Stimulated activated effector memory CD8-positive, alpha-beta T cell treated with anti-CD3 and anti-CD28 coated beads, Interleukin-12 subunit alpha, Interleukin-12 subunit beta, amount 100 ng/mL, for 72 hours (primary cell): ENCODE data around the gene SLC19A2.
A peak's percentile ranks its signal among the peaks of the same experiment; 100 is the strongest.

Experiments
- ATAC-seq: fragments of 150-1000 bp; cut with Tn5 transposase; 2 replicates; pipeline ENCODE4 v1.10.0; 2021
- DNase-seq, 2 donors: peaks; one replicate each; pipeline ENCODE4 v3.0.0; 2021 to 2022; ENCODE audit warnings: low spot score in 2 of 2
- H3K27ac Mint-ChIP-seq: one replicate; pipeline ENCODE4 v1.8.0; 2022; ENCODE audit warnings: mild to moderate bottlenecking, mixed read lengths
- H3K36me3 Mint-ChIP-seq: one replicate; pipeline ENCODE4 v1.8.0; 2022; ENCODE audit warnings: mild to moderate bottlenecking, mixed read lengths
- H3K4me1 Mint-ChIP-seq: one replicate; pipeline ENCODE4 v1.8.0; 2022; ENCODE audit warnings: mixed read lengths
- H3K4me3 Mint-ChIP-seq: one replicate; pipeline ENCODE4 v1.8.0; 2022; ENCODE audit warnings: mild to moderate bottlenecking, mixed read lengths
- H3K9me3 Mint-ChIP-seq: one replicate; pipeline ENCODE4 v1.8.0; 2022; ENCODE audit warnings: mixed read lengths

The SLC19A2 gene

DNA sequence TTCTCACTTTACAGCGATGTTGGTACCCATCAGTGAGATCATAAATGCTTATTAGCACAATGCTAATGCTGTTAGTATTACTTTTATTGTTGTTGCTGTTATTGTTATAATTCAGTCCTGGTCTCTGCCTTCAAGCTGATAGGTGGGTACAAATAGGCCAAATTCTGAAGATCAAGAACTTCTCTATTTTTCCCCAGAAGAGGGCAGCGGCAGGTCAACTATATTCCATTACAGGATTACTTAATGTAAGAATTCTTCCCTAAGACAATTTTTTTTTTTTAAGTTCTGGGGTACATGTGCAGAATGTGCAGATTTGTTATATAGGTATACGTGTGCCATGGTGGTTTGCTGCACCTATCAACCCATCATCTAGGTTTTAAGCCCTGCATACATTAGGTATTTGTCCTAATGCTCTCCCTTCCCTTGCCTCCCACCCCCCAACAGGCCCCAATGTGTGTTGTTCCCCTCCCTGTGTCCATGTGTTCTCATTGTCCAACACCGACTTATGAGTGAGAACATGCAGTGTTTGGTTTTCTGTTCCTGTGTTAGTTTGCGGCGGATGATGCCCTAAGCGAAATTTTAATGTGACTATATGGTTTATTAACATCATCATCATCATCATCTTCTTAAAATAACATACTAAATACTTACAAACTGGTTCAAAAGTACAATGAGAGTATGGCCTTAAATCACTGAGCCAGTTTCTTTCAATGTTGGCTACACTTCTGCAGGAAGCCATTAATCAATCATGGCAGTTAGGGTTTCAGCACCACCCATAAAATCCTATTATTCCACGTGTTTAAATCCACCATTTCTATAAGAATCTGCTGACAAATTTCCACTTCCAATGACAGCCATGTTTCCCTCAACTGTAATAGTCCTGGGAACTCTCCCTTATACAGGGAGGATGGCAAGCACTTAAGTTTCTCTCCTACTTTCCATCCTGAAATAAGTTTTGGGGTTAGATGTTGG, 19.2 kb downstream of the SLC19A2 start:
- no peak overlapping the region for H3K27ac Mint-ChIP-seq
- H3K4me3 Mint-ChIP-seq, result no peak overlapping the region
- DNase-seq (no peak), ATAC-seq (no peak)
- no peaks in the 10 kb centered on the region for H3K9me3 Mint-ChIP-seq
- H3K36me3 Mint-ChIP-seq, result peaks cover 26% of the 10 kb centered on the region
- H3K4me1 Mint-ChIP-seq, result peaks cover under 1% of the 10 kb centered on the region

GRCh38 chr1:169465281-169465680, 20.5 kb downstream of the SLC19A2 start:
- peaks cover 11% of the 10 kb centered on the region for H3K4me1 Mint-ChIP-seq
- peaks cover 26% of the 10 kb centered on the region for H3K36me3 Mint-ChIP-seq
- ATAC-seq (no peak), DNase-seq (no peak)
- no peak overlapping the region for H3K27ac Mint-ChIP-seq
- H3K9me3 Mint-ChIP-seq, result no peaks in the 10 kb centered on the region
- no peak overlapping the region for H3K4me3 Mint-ChIP-seq

GRCh38 chr1:169462385-169462784, 23.4 kb downstream of the SLC19A2 start:
- Mint-ChIP-seq H3K27ac (no peak overlapping the region), H3K36me3 (peaks cover 12% of the 10 kb centered on the region), H3K9me3 (peaks cover 3% of the 10 kb centered on the region), H3K4me1 (peaks cover 14% of the 10 kb centered on the region), H3K4me3 (no peak overlapping the region)
- DNase-seq (no peak), ATAC-seq (no peak)

GRCh38 chr1:169461390-169462000, 24.2 kb downstream of the SLC19A2 start:
- no peak for DNase-seq
- Mint-ChIP-seq H3K27ac (no peak overlapping the region), H3K4me3 (no peak overlapping the region)

GRCh38 chr1:169460191-169460833, 25.4 kb downstream of the SLC19A2 start:
- peak overlapping the region; percentile 46 for H3K4me3 Mint-ChIP-seq
- ATAC-seq (peak; percentile 21), DNase-seq (peak in 1 of 2 donors; percentile 3)
- peaks cover 19% of the 10 kb centered on the region for H3K4me1 Mint-ChIP-seq
- peaks cover 8% of the 10 kb centered on the region for H3K9me3 Mint-ChIP-seq
- H3K36me3 Mint-ChIP-seq, result peaks cover 7% of the 10 kb centered on the region
- no peak overlapping the region for H3K27ac Mint-ChIP-seq

More at GRCh38 chr1:169461390-169462000, 24.2 kb downstream of the SLC19A2 start:
- ATAC-seq, result peak; percentile 75
- peaks cover 8% of the 10 kb centered on the region for H3K9me3 Mint-ChIP-seq
- H3K4me1 Mint-ChIP-seq, result peaks cover 14% of the 10 kb centered on the region
- peaks cover 12% of the 10 kb centered on the region for H3K36me3 Mint-ChIP-seq

DNA sequence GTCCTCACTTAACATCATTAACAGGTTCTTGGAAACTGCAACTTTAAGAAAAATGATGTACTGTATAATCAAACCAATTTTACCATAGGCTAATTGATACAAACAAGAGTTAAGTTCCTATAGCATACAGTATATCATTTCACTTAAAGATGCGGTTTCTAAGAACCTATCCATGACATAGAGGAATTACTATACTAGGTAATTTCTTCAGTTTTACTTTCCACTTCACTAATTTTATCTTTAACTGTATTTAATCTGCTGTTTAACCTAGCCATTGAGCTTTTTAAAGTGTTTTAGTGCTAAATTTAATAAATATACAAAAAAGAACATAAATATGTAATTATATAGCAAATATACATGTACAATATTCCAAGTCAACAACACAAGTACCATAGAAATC, 28.3 kb downstream of the SLC19A2 start:
- H3K4me1 Mint-ChIP-seq, result peaks cover 19% of the 10 kb centered on the region

GRCh38 chr1:169456029-169456428, 29.7 kb downstream of the SLC19A2 start:
- DNase-seq (no peak), ATAC-seq (no peak)
- Mint-ChIP-seq H3K4me1 (peaks cover 13% of the 10 kb centered on the region), H3K4me3 (no peak overlapping the region), H3K27ac (no peak overlapping the region), H3K9me3 (peaks cover 8% of the 10 kb centered on the region), H3K36me3 (no peaks in the 10 kb centered on the region)

More for the DNA sequence above, 28.3 kb downstream of the SLC19A2 start:
- Mint-ChIP-seq H3K9me3 (peaks cover 8% of the 10 kb centered on the region), H3K36me3 (no peaks in the 10 kb centered on the region), H3K27ac (no peak overlapping the region), H3K4me3 (no peak overlapping the region)
- ATAC-seq (no peak), DNase-seq (no peak)

GRCh38 chr1:169452921-169453320, 32.8 kb downstream of the SLC19A2 start:
- Mint-ChIP-seq H3K4me1 (peaks cover 5% of the 10 kb centered on the region), H3K4me3 (no peak overlapping the region), H3K36me3 (no peaks in the 10 kb centered on the region), H3K27ac (no peak overlapping the region), H3K9me3 (peaks cover 8% of the 10 kb centered on the region)
- ATAC-seq (no peak), DNase-seq (no peak)

DNA sequence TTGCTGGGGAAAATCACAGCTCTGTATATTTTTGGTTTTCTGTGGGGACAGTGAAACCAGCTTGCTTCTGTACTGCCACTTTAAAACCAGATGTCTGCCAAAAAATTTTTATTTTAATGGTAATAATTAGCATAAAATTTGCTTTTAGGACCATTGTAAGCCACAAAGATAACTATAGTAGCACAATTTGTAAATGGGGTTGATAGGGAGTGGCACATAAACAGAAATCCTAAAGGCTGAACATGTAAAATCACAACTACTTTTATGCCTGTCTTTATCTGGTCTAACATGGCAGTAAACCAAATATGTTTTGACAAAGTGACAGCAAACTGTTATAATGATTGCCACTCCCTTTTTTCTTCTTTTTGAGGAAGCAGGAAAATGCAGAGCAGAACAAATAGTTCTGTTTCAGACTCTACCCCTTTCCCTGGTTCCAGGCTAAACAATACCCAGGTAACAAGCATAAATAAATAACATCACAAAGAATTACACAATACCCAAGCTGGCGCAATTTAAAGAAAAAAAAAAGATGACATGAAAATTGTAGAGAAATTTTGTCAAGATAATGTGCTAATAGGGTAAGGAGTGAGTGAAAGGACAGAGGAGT, 34.4 kb downstream of the SLC19A2 start:
- H3K9me3 Mint-ChIP-seq, result no peaks in the 10 kb centered on the region
- peaks cover 5% of the 10 kb centered on the region for H3K4me1 Mint-ChIP-seq
- no peak overlapping the region for H3K27ac Mint-ChIP-seq
- H3K36me3 Mint-ChIP-seq, result no peaks in the 10 kb centered on the region
- H3K4me3 Mint-ChIP-seq, result no peak overlapping the region
- ATAC-seq (no peak), DNase-seq (no peak)

- no peaks in the 10 kb centered on the region for H3K9me3 Mint-ChIP-seq
- no peak overlapping the region for H3K27ac Mint-ChIP-seq
- no peak overlapping the region for H3K4me3 Mint-ChIP-seq
- no peak for DNase-seq
- H3K36me3 Mint-ChIP-seq, result no peaks in the 10 kb centered on the region
- ATAC-seq, result no peak
- no peaks in the 10 kb centered on the region for H3K4me1 Mint-ChIP-seq
Observed at GRCh38 chr1:169443923-169444322, 41.8 kb downstream of the SLC19A2 start.

- DNase-seq (peak; percentile 21 to 70), ATAC-seq (peak; percentile 91)
- peak within 1 kb of the TSS; percentile 81 for H3K4me3 Mint-ChIP-seq
- H3K9me3 Mint-ChIP-seq, result peaks cover 1% of the 10 kb centered on the region
- H3K27ac Mint-ChIP-seq, result peak within 1 kb of the TSS; percentile 38
- peaks cover 8% of the 10 kb centered on the region for H3K4me1 Mint-ChIP-seq
- peaks cover 6% of the 10 kb centered on the region for H3K36me3 Mint-ChIP-seq
Observed at GRCh38 chr1:169427081-169427641, 58.6 kb downstream of the SLC19A2 start, which contains the start of gene CCDC181. CCDC181 (minus strand) TSS chr1:169427474; CDS start chr1:169424927, 2,547 bp downstream.

GRCh38 chr1:169426174-169426705, 59.5 kb downstream of the SLC19A2 start:
- ATAC-seq, result no peak
- peaks cover 6% of the 10 kb centered on the region for H3K36me3 Mint-ChIP-seq
- peaks cover 8% of the 10 kb centered on the region for H3K4me1 Mint-ChIP-seq
- H3K9me3 Mint-ChIP-seq, result no peaks in the 10 kb centered on the region
- H3K27ac Mint-ChIP-seq, result no peak overlapping the region
- DNase-seq, result no peak
- no peak overlapping the region for H3K4me3 Mint-ChIP-seq

GRCh38 chr1:169421309-169421708, 64.4 kb downstream of the SLC19A2 start:
- Mint-ChIP-seq H3K9me3 (no peaks in the 10 kb centered on the region), H3K27ac (no peak overlapping the region), H3K36me3 (no peaks in the 10 kb centered on the region), H3K4me3 (no peak overlapping the region), H3K4me1 (no peaks in the 10 kb centered on the region)
- ATAC-seq, result no peak
- DNase-seq, result no peak

DNA sequence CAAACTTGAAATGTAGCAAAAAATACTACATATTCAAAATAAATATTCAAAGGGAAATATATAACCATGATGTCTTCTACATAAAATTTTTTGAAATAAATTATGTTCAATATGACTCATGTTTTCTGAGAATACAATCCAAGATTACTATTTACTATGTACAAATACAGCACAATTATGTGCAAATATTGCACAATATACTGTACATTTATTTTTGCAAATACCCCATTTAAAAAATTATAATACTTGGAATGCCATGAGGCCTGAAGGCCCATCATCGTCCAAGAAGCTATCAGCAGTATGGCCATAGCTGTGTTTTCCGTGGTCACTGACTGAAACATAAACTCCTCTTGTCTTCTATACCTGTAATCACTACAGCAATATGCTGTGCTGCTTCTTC, 70.8 kb downstream of the SLC19A2 start:
- Mint-ChIP-seq H3K9me3 (peaks cover 4% of the 10 kb centered on the region), H3K4me3 (no peak overlapping the region), H3K4me1 (no peaks in the 10 kb centered on the region), H3K36me3 (no peaks in the 10 kb centered on the region), H3K27ac (no peak overlapping the region)
- ATAC-seq (no peak), DNase-seq (no peak)
